CD4-positive, alpha-beta T cell treated with Interleukin-2 at 100 ng/mL for 4 hours (primary cell): ENCODE results near the gene ATN1.
"Not testable (repeated sequence)": the region's sequence is repeated elsewhere in the genome, so short reads cannot be mapped to it uniquely, and the experiment has no call there.

ENCODE experiments used
- DNase-seq: peaks from one replicate; pipeline ENCODE4 v3.0.0-alpha.2; 2020; ENCODE audit warnings: low spot score

The ATN1 gene

GRCh38 chr12:6927379-6928021 is at the start of gene ATN1:
Gene ATN1, plus strand, starts transcription at chr12:6927959. Its CDS starts 6,043 bp downstream, at chr12:6934002.
- DNase-seq = peak; percentile 35

- DNase-seq = not testable (repeated sequence)
Measured at GRCh38 chr12:6879824-6880223, 47.9 kb upstream of the ATN1 start.

GRCh38 chr12:6883252-6883651 is 44.5 kb upstream of the ATN1 start:
- no peak for DNase-seq

DNA sequence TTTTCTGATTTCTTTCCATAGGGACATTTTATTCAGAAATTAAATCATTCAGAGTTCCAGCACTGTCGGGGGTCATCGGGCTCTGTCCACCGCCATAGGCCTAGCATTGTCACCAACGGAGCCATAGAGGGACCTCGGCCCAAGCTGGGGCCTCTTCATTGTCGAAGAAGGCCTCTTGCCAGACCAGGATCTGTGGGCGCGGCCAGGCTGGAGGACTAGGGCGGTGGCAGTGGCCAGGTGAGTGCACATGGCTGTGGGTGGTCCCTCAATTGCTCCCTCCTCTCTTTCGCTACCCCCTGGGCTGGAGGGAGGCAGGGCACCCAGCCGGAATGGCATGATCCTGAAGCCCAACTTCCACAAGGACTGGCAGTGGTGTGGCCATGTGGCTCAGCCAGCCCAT is 44.1 kb upstream of the ATN1 start:
- DNase-seq = no peak

- DNase-seq = no peak
Measured at GRCh38 chr12:6884539-6884938, 43.2 kb upstream of the ATN1 start.

DNA sequence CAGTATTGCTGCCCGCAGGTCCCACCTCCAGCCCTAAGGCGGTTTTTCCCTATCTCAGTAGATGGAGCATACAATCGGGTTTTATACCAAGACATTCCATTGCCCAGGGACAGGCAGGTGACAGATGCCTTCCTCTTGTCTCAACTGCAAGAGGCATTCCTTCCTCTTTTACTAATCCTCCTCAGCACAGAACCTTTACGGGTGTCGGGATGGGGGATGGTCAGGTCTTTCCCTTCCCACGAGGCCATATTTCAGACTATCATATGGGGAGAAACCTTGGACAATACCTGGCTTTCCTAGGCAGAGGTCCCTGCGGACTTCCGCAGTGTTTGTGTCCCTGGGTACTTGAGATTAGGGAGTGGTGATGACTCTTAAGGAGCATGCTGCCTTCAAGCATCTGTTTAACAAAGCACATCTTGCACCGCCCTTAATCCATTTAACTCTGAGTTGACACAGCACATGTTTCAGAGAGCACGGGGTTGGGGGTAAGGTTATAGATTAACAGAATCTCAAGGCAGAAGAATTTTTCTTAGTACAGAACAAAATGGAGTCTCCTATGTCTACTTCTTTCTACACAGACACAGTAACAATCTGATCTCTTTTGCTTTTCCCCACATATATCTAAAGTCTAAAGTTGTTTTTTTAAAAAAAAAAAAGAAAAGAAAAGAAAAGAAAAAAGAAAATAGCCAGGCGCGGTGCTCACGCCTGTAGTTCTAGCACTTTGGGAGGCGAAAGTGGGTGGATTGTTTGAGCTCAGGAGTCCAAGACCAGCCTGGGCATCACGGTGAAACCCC is 41.4 kb upstream of the ATN1 start:
- not testable (repeated sequence) for DNase-seq

DNA sequence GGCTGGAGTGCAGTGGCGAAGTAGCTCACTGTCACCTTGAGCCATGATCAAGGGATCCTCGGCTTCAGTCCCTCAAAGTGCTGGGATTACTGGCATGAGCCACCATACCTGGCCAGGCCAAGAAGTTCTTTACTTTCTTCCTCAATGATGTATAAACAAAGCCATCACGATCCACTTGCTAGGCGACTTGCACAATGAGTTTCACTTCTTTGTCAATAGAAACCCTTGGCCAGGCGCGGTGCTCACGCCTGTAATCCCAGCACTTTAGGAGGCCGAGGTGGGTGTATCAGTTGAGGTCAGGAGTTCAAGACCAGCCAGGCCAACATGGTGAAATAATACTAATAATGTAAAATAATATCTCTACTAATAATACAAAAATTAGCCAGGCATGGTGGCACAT is 40.3 kb upstream of the ATN1 start:
- no peak for DNase-seq

DNA sequence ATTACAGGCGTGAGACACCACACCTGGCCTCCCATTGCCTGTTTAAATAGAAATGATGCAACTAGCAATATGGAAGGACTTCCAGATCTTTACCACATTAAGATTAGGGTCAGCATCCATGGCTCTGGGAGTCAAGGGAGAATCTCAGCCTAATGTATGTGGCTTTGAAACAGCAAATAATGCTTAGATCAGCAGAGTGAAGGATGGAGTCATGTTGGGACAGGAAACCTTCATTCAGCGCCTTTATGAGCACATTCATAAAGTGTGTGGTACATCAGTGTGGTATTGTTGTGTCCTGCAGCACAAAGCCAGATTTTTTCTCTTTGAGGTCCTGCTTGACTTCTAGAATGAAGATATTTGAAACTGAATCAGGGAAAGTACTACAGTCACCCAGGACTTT is 39.4 kb upstream of the ATN1 start:
- DNase-seq = no peak

DNA sequence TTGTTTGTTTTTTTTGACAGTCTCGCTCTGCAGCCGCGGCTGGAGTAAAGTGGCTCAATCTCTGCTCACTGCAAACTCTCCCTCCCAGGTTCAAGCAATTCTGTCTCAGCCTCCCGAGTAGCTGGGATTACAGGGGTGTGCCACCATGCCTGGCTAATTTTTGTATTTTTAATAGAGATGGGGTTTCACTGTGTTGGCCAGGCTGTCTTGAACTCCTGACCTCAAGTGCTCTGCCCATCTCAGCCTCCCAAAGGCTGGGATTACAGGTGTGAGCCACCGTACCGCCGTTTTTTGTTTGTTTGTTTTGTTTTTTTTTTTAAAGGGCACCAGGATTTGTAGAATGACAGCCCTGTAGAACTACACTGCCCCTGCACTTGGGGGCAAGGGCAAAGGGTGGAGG is 39.0 kb upstream of the ATN1 start:
- not testable (repeated sequence) for DNase-seq

GRCh38 chr12:6889775-6890573 is 37.8 kb upstream of the ATN1 start:
- DNase-seq = not testable (repeated sequence)

- DNase-seq = peak; percentile 98
Measured at GRCh38 chr12:6890789-6891645, 36.7 kb upstream of the ATN1 start.

- no peak for DNase-seq
Measured at GRCh38 chr12:6891646-6892001, 36.1 kb upstream of the ATN1 start.

GRCh38 chr12:6892683-6893082 is 35.1 kb upstream of the ATN1 start:
- not testable (repeated sequence) for DNase-seq

- DNase-seq = no peak
Measured at GRCh38 chr12:6894321-6894720, 33.4 kb upstream of the ATN1 start.

DNA sequence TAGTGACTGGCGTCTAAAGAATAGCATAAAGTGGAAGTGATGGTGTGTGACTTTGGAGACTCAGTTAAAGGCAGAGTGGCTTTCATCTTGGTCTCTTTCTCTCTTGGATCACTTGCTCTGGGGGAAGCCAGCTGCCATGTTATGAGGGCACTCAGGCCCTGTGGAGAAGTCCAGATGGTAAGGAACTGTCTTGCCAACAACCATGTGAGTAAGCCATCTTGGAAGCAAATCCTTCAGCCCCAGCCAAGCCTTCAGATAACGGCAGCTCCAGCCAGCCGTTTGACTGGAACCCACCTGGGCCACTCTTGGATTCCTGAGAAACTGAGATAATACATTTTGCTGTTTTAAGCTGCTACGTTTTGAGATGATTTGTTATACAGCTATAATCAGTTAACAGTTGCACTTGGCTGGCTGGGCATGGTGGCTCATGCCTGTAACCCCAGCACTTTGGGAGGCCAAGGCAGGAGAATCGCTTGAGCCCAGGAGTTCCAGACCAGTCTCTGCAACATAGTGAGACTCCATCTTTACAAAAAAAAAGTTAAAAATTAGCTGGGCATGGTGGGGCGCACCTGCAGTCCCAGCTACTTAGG is 30.8 kb upstream of the ATN1 start:
- DNase-seq = no peak

DNA sequence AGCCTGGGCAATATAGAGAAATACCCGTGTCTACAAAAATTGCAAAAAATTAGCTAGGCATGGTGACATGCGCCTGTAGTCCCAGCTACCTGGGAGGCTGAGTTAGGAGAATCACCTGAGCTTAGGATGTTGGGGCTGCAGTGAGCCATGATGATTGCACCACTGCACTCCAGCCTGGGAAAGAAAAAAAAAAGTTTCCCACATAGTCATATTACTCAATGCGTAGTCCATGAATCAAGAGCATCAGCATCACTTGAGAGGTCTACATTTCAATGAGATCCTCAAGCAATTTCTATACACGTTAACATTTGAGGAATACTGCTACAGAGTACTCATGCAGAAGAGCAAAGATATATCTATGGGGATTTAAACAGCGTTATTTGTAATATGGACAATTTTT is 28.3 kb upstream of the ATN1 start:
- no peak for DNase-seq

GRCh38 chr12:6899837-6900519 is 27.8 kb upstream of the ATN1 start:
- peak; percentile 35 for DNase-seq

- no peak for DNase-seq
Measured at GRCh38 chr12:6902448-6902847, 25.3 kb upstream of the ATN1 start.

DNA sequence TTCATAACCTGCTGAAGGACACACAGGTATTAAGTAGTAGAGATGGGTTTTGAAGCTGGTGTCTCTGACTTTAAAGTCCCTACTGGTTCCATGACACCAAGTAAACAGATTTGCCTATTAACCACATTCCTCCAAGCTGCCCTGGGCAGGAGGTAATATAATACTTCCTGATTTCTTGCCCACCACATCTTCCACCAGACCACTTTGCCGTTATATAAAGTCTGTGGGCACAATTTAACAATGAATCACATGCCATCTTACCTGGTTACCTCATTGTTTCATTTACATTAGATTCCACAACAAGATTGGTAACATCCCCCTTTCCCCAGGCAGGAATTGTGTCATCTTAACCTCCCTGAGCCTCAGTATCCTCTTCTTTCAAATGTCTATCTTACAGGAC is 24.0 kb upstream of the ATN1 start:
- DNase-seq = no peak

DNA sequence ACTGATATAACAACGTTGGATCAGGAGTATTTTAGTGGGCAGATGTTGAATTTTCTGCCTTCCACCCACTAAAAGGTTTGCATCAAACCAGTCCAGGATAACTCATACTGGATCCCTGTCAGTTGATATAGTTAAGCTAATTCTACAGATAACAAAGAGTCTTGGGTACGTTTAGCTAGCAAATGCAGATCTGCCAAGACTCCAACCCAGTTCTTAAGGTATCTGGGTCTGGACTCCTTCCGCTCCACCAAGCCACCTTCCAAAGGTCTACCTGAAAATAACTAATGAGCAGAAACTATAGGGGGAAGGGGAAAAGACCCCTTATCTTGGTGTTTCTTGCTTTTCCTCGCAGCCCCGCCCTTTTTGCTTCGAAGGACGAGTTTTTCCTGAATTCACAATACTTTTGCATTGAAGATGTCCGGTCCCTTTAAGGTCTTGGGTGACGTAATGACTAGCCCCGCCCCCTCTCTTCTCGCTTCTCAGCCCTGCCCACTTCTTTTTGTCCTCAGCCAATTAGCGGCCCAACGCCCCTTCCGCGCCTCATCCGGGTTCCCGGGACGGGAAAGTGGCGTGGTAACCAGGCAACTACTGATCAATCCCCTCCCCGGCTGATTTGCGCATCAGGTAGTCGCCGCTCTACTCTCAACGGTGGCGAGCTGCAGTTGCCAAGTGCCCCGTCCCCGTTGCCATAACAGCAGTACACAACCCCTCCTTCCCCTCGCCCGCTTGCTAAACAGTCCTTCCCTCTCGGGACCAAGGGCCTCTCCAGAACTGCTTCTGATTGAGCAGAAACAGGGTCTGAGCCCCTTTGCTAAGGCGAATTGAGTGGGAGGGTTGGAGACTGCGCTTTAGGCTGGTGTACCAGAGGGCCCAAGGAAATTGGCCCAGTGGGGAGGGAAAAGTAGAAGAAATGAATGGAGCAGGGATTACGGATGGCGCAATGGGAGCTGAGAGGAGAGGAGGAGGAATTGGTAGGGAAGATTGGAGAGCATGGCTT is 23.2 kb upstream of the ATN1 start, which contains the start of gene LRRC23:
LRRC23 (plus strand) TSS at position 543 of the 997 bp plus-strand sequence. CDS start 812 bp downstream, outside the sequence.
- DNase-seq = peak; percentile 99
